DOHH2 (cell line): ENCODE data around the gene RUSC1.

Experiments used
- EZH2phosphoT487 ChIP-seq: fragments of 200-600 bp; sonication (generic); IDR thresholded peaks from 2 replicates; pipeline ENCODE4 v1.6.1; 2017; ENCODE audit warnings: borderline replicate concordance, mild to moderate bottlenecking, antibody characterized with exemption, low read length, moderate library complexity, mixed read lengths
- TF ChIP-seq, protein P1 (sequence below): fragments of 200-600 bp; sonication (generic); IDR thresholded peaks from one replicate; pipeline ENCODE4 v1.5.1; 2014; ENCODE audit warnings: antibody characterized with exemption, mild to moderate bottlenecking, low read depth, low read length; ENCODE audit not compliant: poor library complexity, severe bottlenecking

DNA sequence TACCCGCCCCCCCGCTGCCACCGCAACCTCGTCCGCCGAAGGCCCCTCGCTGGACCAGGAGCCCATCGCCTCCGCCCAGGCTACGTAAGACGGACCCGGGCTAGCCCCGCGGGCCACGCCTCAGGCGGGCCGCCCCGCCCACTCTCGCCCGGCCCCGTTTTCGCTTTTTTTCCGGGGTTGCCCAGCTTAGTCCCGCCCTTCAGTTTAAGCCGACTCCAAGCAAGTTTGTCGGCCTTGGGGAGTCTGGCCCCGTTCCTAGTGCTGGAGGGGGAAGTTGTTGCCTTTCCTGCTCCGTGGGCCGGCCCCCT lies 3.0 kb downstream of the RUSC1 start:
- TF ChIP-seq EZH2phosphoT487: no peak
- TF ChIP-seq, protein P1, sequence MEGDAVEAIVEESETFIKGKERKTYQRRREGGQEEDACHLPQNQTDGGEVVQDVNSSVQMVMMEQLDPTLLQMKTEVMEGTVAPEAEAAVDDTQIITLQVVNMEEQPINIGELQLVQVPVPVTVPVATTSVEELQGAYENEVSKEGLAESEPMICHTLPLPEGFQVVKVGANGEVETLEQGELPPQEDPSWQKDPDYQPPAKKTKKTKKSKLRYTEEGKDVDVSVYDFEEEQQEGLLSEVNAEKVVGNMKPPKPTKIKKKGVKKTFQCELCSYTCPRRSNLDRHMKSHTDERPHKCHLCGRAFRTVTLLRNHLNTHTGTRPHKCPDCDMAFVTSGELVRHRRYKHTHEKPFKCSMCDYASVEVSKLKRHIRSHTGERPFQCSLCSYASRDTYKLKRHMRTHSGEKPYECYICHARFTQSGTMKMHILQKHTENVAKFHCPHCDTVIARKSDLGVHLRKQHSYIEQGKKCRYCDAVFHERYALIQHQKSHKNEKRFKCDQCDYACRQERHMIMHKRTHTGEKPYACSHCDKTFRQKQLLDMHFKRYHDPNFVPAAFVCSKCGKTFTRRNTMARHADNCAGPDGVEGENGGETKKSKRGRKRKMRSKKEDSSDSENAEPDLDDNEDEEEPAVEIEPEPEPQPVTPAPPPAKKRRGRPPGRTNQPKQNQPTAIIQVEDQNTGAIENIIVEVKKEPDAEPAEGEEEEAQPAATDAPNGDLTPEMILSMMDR: no peak
